Measurements from ENCODE around the gene PRPH2.
A peak's percentile ranks its signal among the peaks of the same experiment; 100 is the strongest.

Gene PRPH2

DNA sequence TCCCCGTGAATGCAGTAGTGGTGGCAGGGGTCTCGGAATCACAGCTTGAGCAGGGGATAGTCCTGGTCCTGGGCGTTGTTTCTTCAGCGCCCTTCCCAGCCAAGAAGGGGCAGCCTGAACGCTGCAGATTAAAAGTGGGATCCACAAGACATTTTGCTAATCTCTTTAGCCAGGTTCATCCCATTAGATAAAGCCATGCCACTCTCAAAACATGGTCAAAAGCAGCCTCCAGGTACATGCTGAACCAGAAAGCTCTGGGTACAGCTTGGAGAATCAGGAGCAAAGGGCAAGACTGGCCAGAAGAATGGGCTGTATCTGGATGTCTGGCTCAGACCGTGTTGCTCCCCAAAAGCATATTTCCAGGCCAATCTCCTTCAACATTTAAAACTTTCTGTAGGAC lies at the start of gene PRPH2:
Gene PRPH2, minus strand, starts transcription at position 101 of the 400 bp plus-strand sequence. CDS start 263 bp downstream, outside the sequence.
- DNase-seq: no peak

- no peak for DNase-seq
Observed at GRCh38 chr6:42771741-42772100, 49.3 kb upstream of the PRPH2 start.

GRCh38 chr6:42769836-42770235 lies 47.4 kb upstream of the PRPH2 start:
- no peak for DNase-seq

GRCh38 chr6:42769051-42769450 lies 46.7 kb upstream of the PRPH2 start:
- DNase-seq: no peak

DNA sequence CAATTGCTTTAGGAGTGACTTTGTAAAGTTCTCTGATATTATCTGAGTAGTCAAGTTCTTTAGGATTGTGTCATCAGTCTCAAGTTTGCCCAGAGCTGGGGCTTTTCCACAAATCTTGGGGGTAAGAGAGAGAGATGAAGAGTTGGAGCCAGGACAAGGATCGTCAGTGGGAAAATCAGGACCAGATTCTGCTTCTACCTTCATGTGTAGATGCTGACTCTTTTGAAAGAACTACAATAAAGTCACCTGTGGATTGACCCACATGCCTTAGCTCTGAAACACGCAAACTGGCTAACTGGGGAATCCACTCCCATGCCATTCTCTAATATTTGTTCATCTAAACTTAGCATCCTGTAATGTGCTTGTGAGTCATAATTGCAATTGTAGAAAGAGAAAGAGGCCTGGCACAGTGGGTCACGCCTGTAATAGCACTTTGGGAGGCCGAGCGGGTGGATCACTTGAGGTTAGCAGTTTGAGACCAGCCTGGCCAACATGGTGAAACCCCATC lies 43.8 kb upstream of the PRPH2 start:
- no peak for DNase-seq

- DNase-seq: no peak
Observed at GRCh38 chr6:42764911-42765648, 42.7 kb upstream of the PRPH2 start.

DNA sequence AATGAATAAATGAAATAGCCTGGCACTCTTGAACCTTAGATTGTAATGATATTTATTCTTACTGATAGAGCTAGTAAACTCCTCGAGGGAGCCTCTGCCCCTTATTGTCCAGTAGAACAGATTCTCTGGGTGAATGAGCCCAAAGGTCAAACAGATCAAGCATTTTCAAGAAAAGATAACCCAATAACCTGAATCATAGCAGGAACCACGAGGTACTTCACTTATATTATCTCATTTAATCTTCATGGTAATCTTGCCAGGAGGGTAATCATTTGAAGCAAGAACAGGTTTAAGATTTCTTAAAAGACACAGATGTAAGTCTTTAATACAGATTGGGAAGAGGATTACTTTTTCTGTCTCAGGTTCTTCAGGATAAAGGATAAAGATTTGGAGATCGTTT lies 40.6 kb upstream of the PRPH2 start:
- DNase-seq: no peak

DNA sequence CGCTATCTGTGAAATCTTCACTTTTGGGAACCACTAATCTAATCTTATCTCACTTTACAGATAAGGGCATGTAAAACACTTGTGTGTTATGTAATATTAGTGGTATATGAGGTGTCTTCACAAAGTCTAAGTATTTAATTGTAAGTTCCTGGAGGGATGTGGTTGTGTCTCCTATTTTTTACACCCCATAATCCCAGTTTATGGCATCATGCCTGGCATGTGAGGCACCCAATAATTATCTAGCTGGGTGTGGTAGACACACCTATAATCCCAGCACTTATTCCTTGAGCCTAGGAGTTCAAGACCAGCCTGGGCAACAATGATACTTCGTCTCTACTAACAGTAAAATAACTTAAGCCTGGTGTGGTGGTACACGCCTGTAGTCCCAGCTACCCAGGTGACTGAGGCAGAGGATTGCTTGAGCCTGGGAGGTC lies 40.0 kb upstream of the PRPH2 start:
- no peak for DNase-seq

DNA sequence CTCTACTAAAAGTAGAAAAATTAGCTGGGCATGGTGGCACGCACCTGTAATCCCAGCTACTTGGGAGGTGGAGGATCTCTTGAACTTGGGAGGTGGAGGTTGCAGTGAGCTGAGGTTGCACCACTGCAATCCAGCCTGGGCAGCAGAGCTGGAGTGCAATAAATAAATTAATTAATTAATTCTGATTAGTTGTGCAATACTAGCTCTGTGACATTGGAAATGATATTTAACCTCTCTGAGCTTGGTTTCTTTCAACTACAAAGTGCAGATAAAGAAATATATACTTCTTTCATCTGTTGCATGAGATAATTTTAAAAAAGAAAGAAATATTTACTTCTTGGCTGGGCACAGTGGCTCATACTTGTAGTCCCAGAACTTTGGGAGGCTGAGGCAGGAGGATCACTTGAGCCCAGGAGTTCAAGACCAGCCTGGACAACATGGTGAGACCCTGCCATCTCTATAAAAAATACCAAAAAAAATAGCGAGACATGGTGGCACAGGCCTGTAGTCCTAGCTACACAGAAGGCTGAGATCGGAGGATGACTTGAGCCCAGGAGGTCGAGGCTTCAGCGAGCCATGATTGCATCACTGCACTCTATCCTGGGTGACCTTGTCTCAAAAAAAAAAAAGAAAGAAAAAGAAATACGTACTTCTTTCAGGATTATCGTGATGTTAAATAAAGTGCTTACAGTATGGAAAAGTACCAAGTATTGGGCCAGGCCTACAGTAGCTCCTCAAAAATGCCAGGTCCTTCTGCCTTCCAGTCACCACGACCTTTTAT lies 39.1 kb upstream of the PRPH2 start:
- DNase-seq: no peak

- DNase-seq: no peak
Observed at GRCh38 chr6:42758756-42759430, 36.5 kb upstream of the PRPH2 start.

DNA sequence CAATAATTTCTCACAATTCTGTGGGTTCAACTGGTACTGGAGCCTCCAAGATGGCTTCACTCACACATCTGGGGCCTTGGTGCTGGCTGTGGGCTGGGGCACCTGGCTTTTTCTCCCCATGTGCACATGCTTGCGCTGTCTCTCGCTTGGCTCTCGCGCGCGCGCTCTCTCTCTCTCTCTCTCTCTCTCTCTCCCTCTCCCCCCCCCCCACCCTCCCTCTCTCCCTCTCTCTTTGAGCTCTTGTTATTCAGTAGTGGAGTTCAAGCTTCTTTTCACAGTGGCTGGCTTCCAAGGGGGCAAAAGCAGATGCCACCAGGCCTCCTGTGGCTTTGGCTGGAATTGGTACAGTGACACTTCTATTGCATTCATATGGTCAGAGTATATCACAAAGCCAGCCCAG lies 34.3 kb upstream of the PRPH2 start:
- DNase-seq: no peak

GRCh38 chr6:42754759-42755158 lies 32.4 kb upstream of the PRPH2 start:
- DNase-seq: no peak

DNA sequence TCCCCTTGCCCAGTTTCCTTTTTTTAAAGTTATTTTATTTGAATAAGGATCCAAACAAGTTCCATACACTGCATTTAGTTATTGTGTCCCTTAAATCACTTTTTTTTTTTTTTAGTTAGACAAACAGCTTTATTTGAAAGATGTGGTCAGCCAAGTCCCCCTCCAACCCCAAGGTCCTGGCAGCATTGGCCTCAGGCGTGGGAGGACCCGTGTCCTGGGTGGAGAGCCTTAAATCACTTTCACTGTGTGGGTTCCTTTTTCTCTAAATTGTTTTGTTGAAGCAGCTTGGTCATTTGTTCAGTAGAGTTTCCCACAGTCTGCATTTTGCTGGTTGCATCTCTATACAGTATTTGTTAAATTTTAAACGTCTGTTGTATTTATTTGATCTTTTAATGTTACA lies 28.7 kb upstream of the PRPH2 start:
- no peak for DNase-seq

GRCh38 chr6:42748203-42748898 lies 26.0 kb upstream of the PRPH2 start:
- no peak for DNase-seq

DNA sequence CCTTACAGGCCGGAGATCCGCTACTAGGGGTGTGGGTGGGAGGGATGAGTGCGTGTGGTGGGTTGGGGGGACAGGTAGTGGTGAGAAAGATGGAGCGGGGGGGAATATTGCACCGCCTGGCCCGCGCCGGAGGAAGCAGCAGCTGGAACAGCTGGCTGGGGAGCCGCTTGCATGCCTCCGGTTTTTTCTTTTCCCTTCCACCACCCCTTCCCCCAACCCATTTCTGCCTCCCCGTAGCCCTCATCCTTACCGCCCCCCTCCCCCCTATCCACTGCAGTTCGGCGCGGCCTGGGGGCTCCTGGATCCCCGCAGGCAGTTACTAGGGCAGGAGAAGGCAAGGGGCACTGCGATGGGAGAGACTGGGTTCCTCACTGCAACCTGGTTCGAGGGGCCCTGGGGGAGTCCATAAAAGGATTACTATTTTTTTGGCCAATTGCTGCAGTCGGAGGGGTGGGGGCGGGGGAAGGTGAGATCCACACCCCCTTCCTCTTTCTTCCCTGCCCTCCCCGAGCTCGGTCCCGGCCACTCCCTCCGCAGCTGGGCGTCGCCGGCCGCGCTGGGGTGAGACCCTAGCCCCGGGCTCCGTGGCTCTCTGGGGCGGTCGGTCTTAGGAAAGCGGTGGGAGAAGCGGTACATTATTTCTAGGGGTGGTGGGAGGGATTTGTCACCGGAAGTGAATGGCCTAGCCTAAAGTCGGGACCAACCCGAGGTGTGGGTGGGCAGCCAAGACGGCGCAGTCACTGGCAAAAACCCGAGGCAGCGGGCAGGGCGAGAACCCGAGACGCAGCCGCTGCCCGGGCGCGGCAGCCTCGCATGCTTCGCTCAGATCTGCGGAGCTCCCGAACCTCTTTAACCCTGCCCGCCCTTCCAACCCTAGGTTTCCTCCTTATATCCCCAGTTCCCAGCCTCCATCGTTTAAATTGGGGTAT lies 24.3 kb upstream of the PRPH2 start:
- DNase-seq: peak; percentile 77

- DNase-seq: peak; percentile 84
Observed at GRCh38 chr6:42745640-42746462, 23.5 kb upstream of the PRPH2 start, which contains the start of gene TBCC. TBCC (minus strand) TSS chr6:42746103; CDS start chr6:42746073, 30 bp downstream.

- peak; percentile 49 for DNase-seq
Observed at GRCh38 chr6:42745083-42745639, 22.8 kb upstream of the PRPH2 start.

- DNase-seq: no peak
Observed at GRCh38 chr6:42744351-42744893, 22.0 kb upstream of the PRPH2 start.

DNA sequence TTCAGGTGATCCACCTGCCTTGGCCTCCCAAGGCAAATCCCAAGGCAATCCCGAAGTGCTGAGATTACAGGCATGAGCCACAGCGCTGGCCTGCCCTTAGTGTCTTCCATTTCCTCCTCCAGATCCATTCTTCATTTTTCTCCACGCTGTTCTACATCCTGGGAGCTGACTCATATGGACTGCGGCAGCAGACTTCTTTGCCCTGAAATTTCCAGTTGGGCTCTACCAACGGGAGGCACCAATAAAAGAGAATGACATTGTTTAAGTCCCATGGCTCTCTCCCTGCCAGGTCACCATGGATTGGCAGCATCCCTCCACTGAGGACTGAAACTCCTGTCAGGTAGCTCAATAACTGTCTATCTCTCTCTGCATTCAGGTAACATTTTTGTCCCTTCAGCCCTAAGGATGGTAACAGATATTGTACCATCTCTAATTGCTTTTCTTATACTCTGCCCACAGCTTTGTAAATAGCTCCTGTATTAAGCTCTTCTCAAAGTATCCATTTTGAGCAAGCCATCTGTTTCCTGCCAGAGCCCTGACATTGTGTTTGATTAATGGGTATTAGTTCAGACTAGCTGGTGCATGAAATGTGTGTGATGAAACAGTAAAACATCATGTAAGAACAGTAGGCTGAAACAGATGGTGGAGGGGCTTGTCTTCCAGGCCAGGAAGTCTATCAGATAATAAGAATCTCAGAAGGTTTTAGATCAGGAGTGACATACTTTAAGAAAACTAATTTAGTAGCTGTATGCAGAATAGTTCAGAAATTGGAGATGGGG lies 19.9 kb upstream of the PRPH2 start:
- no peak for DNase-seq

Data from activated CD4-positive, CD25-positive, alpha-beta regulatory T cell treated with anti-CD3 and anti-CD28 coated beads, Interleukin-2, amount 50 U/mL, for 72 hours (primary cell).